OCI-LY7 (cell line): ENCODE data around the gene C2CD4C. TPM values are rescaled to one million over a fixed set of nuclear protein-coding genes. Genes with fewer than 3 reads are reported as not detected.

ENCODE experiments used
- BruUV-seq: library from RNA; stranded (reverse); fragments of 400-500 nt; replicated peaks from 2 replicates; lab custom pipeline; 2021; lab: Mats Ljungman, UMichigan
- CTCF ChIA-PET: fragments of 300-600 bp; sonication (Branson Sonifier 250); formaldehyde crosslinking; loops from one replicate; lab custom pipeline; 2022; ENCODE audit warnings: antibody characterized with exemption; ENCODE audit not compliant: unreplicated experiment; lab: Charles Lee
- POLR2A ChIA-PET: fragments of 300-600 bp; sonication (Branson Sonifier 250); formaldehyde crosslinking; loops from one replicate; lab custom pipeline; 2022; ENCODE audit warnings: antibody characterized with exemption; lab: Charles Lee
- DNase-seq: peaks from one replicate; pipeline ENCODE4 v3.0.0-alpha.2; 2015; ENCODE audit warnings: low spot score
- H2AFZ ChIP-seq: fragments of 200-600 bp; sonication (generic), shearing (Covaris generic); 2 replicates; pipeline ENCODE4 v1.6.1; 2014; ENCODE audit warnings: mild to moderate bottlenecking, antibody characterized with exemption, low read length, moderate library complexity
- H3K27ac ChIP-seq: fragments of 200-600 bp; sonication (generic); 2 replicates; pipeline ENCODE4 v1.5.1; 2014; ENCODE audit warnings: mixed run types, low read depth, mild to moderate bottlenecking, moderate library complexity, low read length, inconsistent platforms; ENCODE audit not compliant: poor library complexity, severe bottlenecking
- H3K36me3 ChIP-seq: fragments of 200-600 bp; sonication (generic); 2 replicates; pipeline ENCODE4 v1.6.1; 2014; ENCODE audit warnings: mild to moderate bottlenecking, antibody characterized with exemption, low read length, moderate library complexity, mixed read lengths; ENCODE audit not compliant: insufficient read depth
- H3K4me1 ChIP-seq: fragments of 200-600 bp; sonication (generic); 2 replicates; pipeline ENCODE4 v1.5.1; 2014; ENCODE audit warnings: mild to moderate bottlenecking, low read length; ENCODE audit not compliant: insufficient read depth, poor library complexity, severe bottlenecking
- H3K4me2 ChIP-seq: fragments of 200-600 bp; sonication (generic); 2 replicates; pipeline ENCODE4 v1.6.1; 2014; ENCODE audit warnings: mild to moderate bottlenecking, low read length
- H3K4me3 ChIP-seq: fragments of 200-600 bp; sonication (generic); 2 replicates; pipeline ENCODE4 v1.5.1; 2014; ENCODE audit warnings: mild to moderate bottlenecking, low read depth, low read length; ENCODE audit not compliant: poor library complexity, severe bottlenecking
- H3K79me2 ChIP-seq: fragments of 200-600 bp; sonication (generic); 2 replicates; pipeline ENCODE4 v1.6.1; 2016; ENCODE audit warnings: low read depth, mild to moderate bottlenecking, low read length, moderate library complexity, mixed read lengths; ENCODE audit not compliant: insufficient read depth
- H3K9me2 ChIP-seq: fragments of 200-600 bp; sonication (generic); 2 replicates; pipeline ENCODE4 v1.6.1; 2016; ENCODE audit warnings: mild to moderate bottlenecking, low read length, mixed read lengths; ENCODE audit not compliant: insufficient read depth
- H3K9me3 ChIP-seq: fragments of 200-600 bp; sonication (generic); 2 replicates; pipeline ENCODE4 v1.6.1; 2014; ENCODE audit warnings: mild to moderate bottlenecking, mixed run types, low read length, mixed read lengths
- H4K20me1 ChIP-seq: fragments of 200-600 bp; sonication (generic); 2 replicates; pipeline ENCODE4 v1.6.1; 2014; ENCODE audit warnings: mild to moderate bottlenecking, antibody characterized with exemption, low read length, moderate library complexity, mixed read lengths; ENCODE audit not compliant: insufficient read depth
- EZH2phosphoT487 ChIP-seq: fragments of 200-600 bp; sonication (generic); IDR thresholded peaks from 2 replicates; pipeline ENCODE4 v1.6.1; 2018; ENCODE audit warnings: low read depth, borderline replicate concordance, mild to moderate bottlenecking, mixed run types, antibody characterized with exemption, low read length, moderate library complexity, mixed read lengths
- intact Hi-C: fragments of 100-400 bp; cut with micrococcal nuclease; formaldehyde crosslinking; loops from one replicate; pipeline ENCODE4 v1.10.0; 2022; ENCODE audit not compliant: unreplicated experiment
- total RNA-seq, 2 experiments: library from RNA; depleted of rRNA in 1 of 2; stranded (reverse); fragments of >200 nt in 1 of 2; shearing (Covaris generic) in 1 of 2; gene quantifications; 2 replicates each; pipeline ENCODE4 v1.2.3, GENCODE V29; 2014 to 2022
- TF ChIP-seq, protein P1 (sequence below): fragments of 200-600 bp; sonication (generic); conservative IDR thresholded peaks from 2 replicates; pipeline ENCODE4 v1.5.1; 2014; ENCODE audit warnings: mild to moderate bottlenecking, antibody characterized with exemption, low read length, moderate library complexity, mixed read lengths

C2CD4C gene
- total RNA-seq, 2 experiments from 2014 or later, result 0.16 to 0.59 TPM

DNA sequence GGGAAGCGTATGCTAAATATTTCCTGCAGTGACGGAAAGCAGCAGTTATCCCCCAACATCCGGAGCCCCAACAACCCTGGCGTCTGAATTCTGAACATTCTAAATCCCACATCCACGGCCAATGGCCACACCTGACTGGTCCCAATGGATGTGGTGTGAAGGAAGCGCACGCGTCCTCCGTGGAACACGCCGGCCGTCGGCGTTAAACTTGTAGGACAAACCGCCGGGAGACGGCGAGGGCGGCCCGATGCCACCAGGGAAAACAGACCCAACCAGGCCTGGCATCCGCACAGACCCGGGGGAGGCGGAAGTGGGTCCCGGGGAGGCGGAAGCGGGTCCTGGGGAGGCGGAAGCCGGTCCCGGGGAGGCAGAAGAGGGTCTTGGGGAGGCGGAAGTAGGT is 48.7 kb upstream of the C2CD4C start:
- Histone ChIP-seq H3K27ac (no peak overlapping the region), H3K4me3 (no peak overlapping the region), H3K36me3 (no peaks in the 10 kb centered on the region), H3K4me1 (no peaks in the 10 kb centered on the region), H3K4me2 (no peak overlapping the region), H2AFZ (no peak overlapping the region), H3K9me2 (no peaks in the 10 kb centered on the region), H3K9me3 (no peaks in the 10 kb centered on the region), H3K79me2 (no peaks in the 10 kb centered on the region), H4K20me1 (no peaks in the 10 kb centered on the region)
- BruUV-seq, result no TSS peak
- intact Hi-C loops, result no loop called here
- TF ChIP-seq, protein P1, sequence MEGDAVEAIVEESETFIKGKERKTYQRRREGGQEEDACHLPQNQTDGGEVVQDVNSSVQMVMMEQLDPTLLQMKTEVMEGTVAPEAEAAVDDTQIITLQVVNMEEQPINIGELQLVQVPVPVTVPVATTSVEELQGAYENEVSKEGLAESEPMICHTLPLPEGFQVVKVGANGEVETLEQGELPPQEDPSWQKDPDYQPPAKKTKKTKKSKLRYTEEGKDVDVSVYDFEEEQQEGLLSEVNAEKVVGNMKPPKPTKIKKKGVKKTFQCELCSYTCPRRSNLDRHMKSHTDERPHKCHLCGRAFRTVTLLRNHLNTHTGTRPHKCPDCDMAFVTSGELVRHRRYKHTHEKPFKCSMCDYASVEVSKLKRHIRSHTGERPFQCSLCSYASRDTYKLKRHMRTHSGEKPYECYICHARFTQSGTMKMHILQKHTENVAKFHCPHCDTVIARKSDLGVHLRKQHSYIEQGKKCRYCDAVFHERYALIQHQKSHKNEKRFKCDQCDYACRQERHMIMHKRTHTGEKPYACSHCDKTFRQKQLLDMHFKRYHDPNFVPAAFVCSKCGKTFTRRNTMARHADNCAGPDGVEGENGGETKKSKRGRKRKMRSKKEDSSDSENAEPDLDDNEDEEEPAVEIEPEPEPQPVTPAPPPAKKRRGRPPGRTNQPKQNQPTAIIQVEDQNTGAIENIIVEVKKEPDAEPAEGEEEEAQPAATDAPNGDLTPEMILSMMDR, result no peak
- no peak for TF ChIP-seq EZH2phosphoT487
- ChIA-PET POLR2A (no interaction called here), CTCF (no interaction called here)
- no peak for DNase-seq

DNA sequence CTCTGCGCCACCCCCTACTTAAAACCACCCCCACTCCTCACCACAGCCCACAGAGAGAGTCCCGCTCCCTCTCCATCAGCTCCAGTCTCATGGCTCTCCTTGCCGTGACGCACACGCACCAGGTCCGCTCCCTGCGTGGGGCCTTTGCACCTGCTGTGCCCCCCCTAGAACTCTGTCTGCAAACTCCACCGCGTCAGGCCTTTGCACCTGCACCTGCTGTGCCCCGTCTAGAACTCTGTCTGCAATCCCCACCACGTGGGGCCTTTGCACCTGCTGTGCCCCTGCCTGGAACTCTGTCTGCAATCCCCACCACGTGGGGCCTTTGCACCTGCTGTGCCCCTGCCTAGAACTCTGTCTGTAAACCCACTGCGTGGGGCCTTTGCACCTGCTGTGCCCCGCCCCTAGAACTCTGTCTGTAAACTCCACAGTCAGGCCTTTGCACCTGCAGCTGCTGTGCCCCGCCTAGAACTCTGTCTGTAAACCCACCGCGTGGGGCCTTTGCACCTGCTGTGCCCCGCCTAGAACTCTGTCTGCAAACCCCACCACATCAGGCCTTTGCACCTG is 47.7 kb upstream of the C2CD4C start:
- no peak overlapping the region for H3K4me2 ChIP-seq
- no peaks in the 10 kb centered on the region for H3K79me2 ChIP-seq
- BruUV-seq, result no TSS peak
- no peaks in the 10 kb centered on the region for H4K20me1 ChIP-seq
- H3K27ac ChIP-seq, result no peak overlapping the region
- DNase-seq, result no peak
- no peaks in the 10 kb centered on the region for H3K9me2 ChIP-seq
- ChIA-PET CTCF (no interaction called here), POLR2A (no interaction called here)
- H3K4me1 ChIP-seq, result no peaks in the 10 kb centered on the region
- no peak for TF ChIP-seq EZH2phosphoT487
- TF ChIP-seq, protein P1, result no peak
- no peak overlapping the region for H2AFZ ChIP-seq
- intact Hi-C loops, result no loop called here
- no peak overlapping the region for H3K4me3 ChIP-seq
- no peaks in the 10 kb centered on the region for H3K9me3 ChIP-seq
- no peaks in the 10 kb centered on the region for H3K36me3 ChIP-seq

DNA sequence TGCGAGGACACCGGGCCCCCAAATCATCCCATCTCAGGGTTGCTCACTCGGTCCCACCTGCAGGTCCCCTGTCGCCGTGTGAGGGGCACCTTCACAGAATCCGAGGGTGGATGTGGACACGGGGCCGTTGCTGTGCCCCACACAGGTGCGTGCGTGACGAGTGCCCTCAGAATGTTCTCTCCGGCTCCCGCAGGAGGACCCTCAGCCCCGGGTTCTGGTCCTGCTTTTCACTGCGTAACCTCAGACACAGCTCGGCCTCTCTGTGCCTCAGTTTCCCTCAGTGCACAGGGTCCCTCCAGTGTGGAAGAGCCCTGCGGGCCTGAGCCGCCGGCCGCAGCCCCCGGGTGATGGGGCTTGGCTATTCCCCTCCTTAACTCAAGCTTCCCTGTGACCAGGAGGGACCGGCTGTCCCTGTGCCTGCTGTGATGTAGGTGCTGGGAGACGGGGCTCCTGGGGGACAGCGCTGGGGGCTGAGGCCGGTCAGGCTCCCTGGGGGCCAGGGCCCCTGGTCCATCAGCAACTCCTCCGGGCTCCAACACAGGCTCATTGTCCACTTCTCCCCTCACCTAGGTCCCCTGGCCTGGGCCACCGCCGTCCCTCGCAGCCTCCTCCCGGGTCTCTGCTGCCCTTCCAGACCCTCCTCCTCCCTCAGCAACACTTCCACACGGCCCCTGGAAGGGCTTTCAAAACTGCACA is 47.1 kb upstream of the C2CD4C start:
- no peak for DNase-seq
- intact Hi-C loops, result no loop called here
- no peak overlapping the region for H3K27ac ChIP-seq
- no peaks in the 10 kb centered on the region for H3K4me1 ChIP-seq
- POLR2A ChIA-PET, result no interaction called here
- no peak for TF ChIP-seq EZH2phosphoT487
- TF ChIP-seq, protein P1, result no peak
- CTCF ChIA-PET, result no interaction called here
- H2AFZ ChIP-seq, result no peak overlapping the region
- no peaks in the 10 kb centered on the region for H4K20me1 ChIP-seq
- H3K9me2 ChIP-seq, result no peaks in the 10 kb centered on the region
- H3K36me3 ChIP-seq, result no peaks in the 10 kb centered on the region
- no TSS peak for BruUV-seq
- H3K79me2 ChIP-seq, result no peaks in the 10 kb centered on the region
- H3K4me2 ChIP-seq, result no peak overlapping the region
- H3K9me3 ChIP-seq, result 0 out of 2 replicates have a peak, but pooled peaks cover 4% of the 10 kb centered on the region
- no peak overlapping the region for H3K4me3 ChIP-seq
